Raji (cell line): ENCODE data around the gene DOK3.

Experiments used
- POLR2A ChIP-seq: IDR thresholded peaks from 2 replicates; pipeline ENCODE4 v1.6.1; 2011; ENCODE audit warnings: low read depth, low read length, control low read depth; ENCODE audit not compliant: insufficient read depth

DOK3 gene

DNA sequence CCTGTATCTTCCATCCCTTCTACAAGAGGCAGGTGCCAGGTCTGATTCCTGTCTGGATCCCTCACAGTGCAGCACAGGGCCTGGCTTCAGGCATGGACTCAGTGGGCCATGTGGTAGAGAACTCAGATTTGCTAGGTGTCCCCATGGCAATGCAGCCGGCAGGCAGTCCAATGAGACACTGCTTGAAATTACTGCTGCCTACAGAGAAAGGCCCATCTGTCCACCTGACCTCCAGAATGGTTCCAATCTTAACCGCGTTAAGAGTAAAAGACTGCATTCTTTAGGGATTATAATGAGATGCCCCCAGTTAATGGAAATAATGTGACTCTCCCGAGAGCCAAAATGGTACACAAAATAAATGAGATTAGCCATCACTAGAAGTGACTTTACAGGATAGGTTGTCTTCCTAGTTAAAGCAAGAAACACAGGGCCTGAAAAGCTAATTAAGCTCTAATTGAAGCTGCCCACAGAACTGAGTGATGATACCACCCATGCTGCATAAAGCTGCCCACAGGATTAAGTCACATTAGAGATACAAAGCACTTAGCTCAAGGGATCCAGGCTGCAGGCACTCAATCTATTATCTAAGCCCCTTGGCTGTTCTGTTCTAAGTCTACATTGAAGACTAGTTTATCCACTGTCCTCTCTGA lies 33.3 kb upstream of the DOK3 start:
- TF ChIP-seq POLR2A, result no peak

DNA sequence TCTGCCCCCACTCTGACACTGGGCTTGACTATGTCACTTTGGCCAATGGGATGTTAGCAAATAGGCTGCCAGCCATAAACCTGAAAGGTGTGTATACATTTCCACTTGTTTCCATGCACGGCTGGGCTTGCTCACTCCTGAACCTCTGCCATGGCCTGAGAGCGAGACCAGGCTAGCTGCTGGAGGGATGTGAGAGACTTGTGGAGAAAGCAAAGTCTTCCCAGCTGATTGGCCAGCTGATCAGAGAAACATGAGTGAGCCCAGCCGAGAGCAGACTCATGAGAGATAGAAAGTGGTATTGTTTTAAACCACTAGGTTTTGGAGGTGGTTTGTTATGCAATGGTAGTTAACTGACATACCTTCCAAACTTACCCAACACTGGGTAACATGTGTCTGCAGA lies 30.8 kb upstream of the DOK3 start:
- no peak for TF ChIP-seq POLR2A

DNA sequence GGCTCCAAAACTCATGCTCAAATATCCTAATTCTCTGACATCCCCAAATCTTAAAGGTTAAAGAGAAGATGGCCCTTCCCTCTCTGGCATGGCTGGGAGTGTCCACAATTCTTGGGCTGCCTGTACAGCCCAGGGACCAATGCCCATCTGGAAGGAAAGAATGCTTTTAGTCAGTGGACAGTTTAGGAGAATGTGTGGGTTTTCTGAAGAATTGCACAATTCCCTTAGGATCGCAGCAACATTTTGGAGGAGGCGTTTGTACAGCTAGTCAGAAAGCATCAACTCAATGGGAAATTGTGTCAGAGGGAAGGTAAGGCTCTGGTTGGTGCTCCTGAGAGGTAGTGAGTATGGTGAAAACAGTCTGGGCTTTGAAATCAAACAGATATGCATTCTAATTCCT lies 29.8 kb upstream of the DOK3 start:
- no peak for TF ChIP-seq POLR2A

DNA sequence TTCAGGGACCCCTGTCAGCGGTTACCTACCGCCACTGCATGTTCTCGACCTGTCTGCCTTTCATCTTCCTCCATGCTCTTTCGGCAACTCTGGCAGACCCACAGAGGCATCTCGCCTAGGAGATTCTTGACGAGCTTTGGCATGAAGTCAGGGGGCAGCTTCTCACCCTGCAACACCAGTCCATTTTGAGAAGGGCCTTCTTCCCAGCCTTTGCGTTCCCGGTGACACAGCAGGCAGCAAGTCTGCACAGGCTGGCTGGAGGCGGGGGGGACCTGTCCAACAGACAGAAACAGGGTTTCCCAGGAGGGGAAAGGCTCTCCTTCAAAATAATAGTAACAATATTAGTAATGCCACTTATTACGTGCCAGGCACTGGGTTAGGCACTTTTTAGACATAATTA lies 29.2 kb upstream of the DOK3 start:
- TF ChIP-seq POLR2A, result no peak

DNA sequence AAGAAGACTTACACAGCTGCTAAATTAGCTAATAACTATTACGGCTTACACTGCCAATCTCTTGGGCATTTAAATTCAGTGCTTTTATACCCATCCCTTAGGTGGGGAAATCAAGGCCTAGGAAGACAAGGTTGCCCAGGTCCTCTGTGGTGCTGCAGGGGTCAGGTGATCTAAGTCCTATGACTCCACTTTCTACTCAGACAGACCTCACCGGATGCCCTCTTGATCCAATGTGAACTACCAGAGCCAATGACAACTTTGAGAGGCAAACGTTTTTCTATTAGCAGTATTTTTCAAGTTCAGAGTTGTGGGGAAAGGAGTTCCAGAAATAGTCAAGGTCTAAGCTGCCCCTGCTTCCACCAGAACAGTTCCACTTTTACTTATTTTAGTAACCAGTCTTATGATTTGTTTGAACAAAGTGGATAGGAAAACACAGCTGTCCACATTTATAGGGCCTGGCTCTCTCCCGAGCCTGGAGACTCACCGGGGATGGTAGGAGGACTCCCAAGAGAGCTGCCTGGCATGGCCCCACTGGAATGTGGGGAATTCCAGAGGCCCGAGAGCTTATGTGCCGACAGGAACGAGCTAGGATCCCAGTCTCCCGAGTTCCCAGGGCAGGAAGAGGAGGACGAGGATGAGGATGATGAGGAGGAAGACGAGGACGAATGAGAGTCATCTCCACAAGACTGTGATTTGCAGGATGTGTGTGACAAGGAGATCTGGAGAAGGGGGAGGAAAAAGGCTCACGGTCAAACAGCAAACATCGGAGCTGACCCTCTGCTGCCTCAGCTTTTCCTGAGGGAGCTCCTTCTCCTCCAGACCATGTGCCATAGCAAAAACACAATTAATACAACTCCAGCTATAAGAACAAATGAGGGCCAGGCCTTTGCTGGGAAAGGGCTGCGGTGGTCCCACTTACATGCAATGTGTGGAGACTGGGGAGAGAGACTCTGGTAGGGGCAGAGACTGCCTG lies 28.0 kb upstream of the DOK3 start:
- TF ChIP-seq POLR2A, result no peak

DNA sequence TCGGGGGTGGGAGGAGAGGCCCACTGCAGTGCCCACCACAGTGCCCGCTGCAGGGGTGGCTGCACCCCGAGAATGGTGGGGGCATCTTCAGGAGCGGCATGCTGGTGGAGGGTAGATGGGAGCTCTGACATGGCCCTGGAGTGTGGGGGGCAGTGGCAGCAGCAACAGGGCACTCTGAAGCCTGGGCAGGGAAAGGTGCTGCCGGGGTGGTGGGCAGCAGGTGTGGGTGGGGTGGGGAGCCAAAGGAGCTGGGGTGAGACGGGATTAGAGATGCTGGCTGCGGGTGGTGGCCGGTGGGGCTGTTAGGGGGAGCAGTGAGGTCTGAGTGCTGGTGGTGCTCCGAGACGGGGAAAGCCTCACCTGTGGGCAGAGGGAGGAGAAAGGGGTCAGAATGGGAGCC lies 26.8 kb upstream of the DOK3 start:
- no peak for TF ChIP-seq POLR2A

DNA sequence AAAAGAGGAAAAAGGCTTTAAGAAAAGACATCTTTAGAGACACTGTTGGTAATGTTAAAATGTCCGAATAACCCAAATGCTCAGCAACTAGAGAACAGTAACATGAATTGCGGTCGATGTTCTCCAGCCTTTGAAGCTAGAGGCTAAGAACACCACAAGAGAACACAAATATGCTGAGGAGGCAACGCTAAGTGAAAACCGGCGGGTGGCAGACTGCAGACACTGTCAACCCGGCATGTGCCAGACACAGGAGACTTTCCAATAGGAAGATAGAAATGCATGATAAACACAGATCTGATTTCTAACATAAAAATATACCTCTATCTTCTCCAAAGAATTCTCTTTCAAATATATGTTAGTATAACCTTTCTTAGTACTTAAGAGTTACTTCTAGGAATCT lies 25.5 kb upstream of the DOK3 start:
- no peak for TF ChIP-seq POLR2A

DNA sequence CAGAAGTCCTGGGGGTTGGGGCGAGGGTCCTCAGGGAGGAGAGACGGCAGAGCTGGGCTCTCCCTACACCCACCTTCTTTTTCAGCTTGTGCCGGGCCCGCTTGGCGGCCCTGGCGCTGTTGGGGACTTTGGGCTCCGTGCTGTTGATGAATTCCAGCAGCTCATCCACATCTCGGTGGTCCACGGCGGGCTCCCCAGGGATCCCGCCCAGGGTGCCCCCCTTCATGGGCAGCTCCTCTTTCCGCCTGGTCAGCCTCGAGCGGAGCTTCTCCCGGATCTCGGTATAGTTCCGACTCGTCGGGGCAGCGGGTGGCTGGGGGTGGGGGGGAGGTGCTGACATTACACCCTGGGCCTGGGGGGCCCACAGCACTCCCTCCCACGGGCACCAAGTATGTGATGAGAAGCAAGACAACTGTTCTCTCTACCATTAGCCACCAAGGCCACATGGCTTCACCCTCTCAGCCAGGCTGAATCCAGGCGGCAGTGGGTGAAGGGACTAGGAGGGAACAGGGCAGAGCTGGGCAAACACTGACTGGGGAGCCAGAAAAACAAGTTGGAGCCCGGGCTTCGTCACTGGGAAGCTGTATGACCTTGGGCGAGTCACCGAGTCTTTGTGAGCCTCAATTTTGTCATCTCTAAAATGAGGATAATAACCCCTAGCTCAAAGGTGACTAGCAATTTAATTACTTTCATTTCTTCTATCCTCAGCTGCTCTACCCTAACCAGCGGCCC lies 21.7 kb upstream of the DOK3 start:
- TF ChIP-seq POLR2A, result no peak

DNA sequence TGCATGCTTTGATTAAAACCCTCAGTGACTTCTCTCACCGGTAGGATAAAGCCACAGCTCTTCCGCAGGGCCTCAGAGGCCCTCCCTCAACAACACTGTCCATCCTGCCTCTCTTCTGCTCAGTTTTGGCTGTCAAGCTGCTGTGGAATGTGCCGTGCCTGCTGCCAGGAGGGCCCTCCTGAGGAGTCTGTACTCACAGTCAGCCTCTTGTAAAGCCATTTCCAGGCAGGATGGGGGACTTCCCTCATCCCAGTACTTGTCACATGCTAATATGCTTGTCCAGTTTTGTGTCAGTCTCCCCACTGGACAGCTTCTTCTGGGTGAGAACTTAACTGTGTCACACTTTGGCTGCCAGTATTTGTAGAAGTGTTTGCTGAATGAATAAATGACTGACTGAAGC lies 21.0 kb upstream of the DOK3 start:
- TF ChIP-seq POLR2A, result no peak

DNA sequence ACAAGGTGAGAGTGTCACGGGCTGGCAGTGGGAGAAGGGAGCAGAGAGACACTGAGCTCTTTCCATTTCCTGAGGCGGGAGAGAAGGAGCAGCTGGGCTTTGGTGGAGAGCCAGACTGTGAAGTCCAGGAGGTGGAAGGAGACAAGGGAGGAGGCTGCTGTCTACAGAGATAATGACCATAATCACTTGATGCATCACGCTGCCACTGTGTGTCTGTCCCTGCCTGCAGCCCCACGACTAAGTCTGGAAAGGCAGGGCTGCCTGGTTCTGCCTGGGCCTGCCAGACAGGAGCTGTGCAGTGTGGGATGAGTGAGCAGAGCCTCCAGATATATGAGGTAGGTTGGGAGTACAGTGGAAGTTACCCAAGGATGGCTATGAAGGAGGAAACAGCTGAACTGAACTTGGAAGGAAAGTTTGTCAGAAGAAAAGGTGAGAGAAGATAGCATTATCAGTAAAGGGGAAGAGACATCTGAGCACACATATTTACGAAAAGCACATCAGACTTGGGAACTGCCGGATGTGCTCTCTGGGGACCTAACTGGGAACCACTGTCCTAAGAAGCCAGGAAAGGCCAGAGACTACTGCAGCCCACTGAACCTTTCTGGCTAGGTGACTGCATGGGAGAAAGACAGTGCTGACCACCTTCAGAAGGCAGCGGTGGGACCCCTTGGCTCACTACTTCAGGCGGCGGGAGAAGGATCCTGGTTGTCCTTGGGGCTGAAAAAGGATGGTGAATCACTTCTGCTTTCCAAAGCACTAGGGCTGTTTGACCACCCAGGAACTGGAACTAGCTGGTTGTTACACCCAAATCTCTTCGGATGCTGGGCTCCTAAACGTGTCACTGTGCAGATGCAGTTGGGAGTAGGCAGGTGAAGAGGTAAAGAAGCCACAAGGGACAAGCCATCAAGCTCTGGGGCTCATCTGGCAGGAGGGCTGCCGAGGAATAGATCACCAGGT lies 19.9 kb upstream of the DOK3 start:
- TF ChIP-seq POLR2A, result no peak

DNA sequence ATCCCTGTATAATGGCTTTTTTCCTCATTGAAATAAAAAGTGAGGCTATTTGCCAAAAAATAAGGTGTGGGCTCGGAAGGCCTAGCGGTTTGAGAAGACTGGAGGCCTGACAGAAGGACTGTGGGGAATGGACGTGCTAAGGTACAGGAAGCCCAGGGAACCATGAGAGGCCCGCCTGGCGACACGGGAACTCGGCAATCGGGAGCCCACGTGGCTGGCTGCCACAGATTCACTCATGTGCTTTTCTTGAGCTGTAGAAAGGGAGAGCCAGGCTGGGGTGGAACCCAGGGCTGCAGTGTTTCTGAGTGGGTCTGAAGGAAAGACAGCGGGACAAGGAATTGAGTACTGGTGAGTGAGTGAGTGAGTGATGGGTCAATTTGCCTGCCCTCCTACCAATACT lies 19.0 kb upstream of the DOK3 start:
- TF ChIP-seq POLR2A, result no peak

DNA sequence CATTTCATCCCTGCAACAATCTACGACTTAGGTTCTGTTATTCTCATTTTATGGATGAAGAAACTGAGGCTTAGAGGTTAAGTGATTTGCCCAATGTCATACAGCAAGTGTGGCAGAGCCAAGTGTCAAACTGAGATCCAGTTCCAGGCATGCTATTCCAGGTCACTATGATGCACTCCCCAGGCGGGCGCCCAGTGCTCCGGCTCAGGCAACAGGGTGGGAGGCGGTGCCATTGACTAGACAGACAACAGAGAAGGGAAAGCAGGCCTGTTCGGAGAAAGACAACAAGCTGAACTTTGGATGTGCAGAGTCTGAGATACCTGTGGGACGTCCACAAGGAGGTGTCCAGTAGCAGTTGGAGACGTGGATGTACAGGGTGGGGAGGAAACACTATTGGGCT lies 18.0 kb upstream of the DOK3 start:
- no peak for TF ChIP-seq POLR2A

DNA sequence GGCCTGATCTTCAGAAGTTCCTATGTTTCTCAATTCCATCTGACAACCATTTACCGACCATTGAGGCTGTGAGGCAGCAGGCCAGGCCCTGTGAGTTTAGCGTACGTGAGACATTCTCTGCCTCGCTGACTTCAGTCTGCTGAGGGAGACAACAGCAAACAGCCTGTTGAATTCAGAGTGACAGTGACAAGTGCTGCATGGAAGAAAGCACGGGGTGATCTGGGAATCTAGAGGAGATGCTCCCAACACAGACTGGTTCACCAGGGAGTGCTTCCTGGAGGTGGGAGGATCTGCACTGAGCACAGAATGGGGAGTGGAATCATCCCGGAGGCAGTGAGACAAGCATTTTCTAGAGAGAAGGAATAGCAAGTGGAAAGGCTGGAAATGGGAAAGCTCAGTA lies 17.2 kb upstream of the DOK3 start:
- TF ChIP-seq POLR2A, result no peak

DNA sequence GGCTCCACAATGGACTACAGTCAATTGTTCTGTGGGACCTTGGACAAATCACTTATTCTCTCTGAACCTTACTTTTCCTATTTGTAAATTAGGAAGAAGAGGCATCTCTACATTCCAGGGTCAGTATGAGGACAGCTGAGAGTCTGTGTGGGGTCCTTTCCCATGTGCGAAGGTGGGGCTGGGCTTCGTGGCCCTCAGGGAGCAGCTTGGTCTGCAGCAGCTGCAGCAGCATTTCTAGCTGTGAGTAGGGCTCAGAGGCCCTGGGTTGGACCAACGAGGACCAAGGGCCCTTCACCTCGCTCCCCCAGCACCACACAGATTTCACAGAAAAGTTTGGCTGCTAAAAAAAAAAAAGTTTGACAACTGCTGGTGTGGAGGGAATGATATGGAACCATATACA lies 16.6 kb upstream of the DOK3 start:
- no peak for TF ChIP-seq POLR2A
